ENCODE data around the gene OTUB1.

OTUB1 gene

GRCh38 chr11:64031001-64031400 is 44.8 kb downstream of the OTUB1 start:
- Histone ChIP-seq H3K4me2 (ENCODE audit: low read length) (no peak overlapping the region), H3K27ac (no peak overlapping the region), H2AFZ (no peak overlapping the region), H3K4me3 (ENCODE audit: low read depth, low read length) (no peak overlapping the region), H3K79me2 (no peaks in the 10 kb centered on the region), H3K4me1 (no peaks in the 10 kb centered on the region), H3K36me3 (ENCODE audit: control insufficient read depth, insufficient read depth, low read length) (no peaks in the 10 kb centered on the region), H3K9ac (no peak overlapping the region), H3K27me3 (ENCODE audit: control insufficient read depth, insufficient read depth, low read length) (no peaks in the 10 kb centered on the region), H3K9me3 (ENCODE audit: control insufficient read depth, low read length) (no peaks in the 10 kb centered on the region)
- TF ChIP-seq, protein P1, sequence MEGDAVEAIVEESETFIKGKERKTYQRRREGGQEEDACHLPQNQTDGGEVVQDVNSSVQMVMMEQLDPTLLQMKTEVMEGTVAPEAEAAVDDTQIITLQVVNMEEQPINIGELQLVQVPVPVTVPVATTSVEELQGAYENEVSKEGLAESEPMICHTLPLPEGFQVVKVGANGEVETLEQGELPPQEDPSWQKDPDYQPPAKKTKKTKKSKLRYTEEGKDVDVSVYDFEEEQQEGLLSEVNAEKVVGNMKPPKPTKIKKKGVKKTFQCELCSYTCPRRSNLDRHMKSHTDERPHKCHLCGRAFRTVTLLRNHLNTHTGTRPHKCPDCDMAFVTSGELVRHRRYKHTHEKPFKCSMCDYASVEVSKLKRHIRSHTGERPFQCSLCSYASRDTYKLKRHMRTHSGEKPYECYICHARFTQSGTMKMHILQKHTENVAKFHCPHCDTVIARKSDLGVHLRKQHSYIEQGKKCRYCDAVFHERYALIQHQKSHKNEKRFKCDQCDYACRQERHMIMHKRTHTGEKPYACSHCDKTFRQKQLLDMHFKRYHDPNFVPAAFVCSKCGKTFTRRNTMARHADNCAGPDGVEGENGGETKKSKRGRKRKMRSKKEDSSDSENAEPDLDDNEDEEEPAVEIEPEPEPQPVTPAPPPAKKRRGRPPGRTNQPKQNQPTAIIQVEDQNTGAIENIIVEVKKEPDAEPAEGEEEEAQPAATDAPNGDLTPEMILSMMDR (IDR thresholded peaks at IDR 0.05), result no peak

DNA sequence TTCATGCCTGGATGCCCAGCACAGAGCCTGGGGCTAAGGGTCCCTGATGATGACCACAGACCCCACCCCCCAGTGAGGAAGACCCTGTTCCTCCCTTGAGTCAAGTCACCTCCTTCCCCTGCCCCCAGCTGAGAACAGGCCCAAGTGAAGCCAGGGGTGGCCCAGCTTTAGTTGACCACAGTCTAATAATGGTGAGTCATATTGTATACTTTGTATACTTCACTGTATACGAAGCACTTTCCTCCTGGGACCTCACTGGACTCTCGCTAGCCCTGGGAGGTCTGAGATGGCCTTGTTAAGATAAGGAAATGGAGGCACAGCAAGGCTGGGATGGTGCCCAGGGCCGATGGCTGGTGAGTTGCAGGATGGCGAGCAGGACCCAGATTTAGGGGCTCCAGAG is 45.8 kb downstream of the OTUB1 start:
- H3K9ac ChIP-seq, result no peak overlapping the region
- H2AFZ ChIP-seq, result no peak overlapping the region
- no peaks in the 10 kb centered on the region for H3K36me3 ChIP-seq (ENCODE audit: control insufficient read depth, insufficient read depth, low read length)
- no peaks in the 10 kb centered on the region for H3K4me1 ChIP-seq
- TF ChIP-seq, protein P1 (IDR thresholded peaks at IDR 0.05), result no peak
- H3K79me2 ChIP-seq, result no peaks in the 10 kb centered on the region
- H3K9me3 ChIP-seq (ENCODE audit: control insufficient read depth, low read length), result no peaks in the 10 kb centered on the region
- no peak overlapping the region for H3K4me3 ChIP-seq (ENCODE audit: low read depth, low read length)
- H3K4me2 ChIP-seq (ENCODE audit: low read length), result no peak overlapping the region
- no peak overlapping the region for H3K27ac ChIP-seq
- no peaks in the 10 kb centered on the region for H3K27me3 ChIP-seq (ENCODE audit: control insufficient read depth, insufficient read depth, low read length)

DNA sequence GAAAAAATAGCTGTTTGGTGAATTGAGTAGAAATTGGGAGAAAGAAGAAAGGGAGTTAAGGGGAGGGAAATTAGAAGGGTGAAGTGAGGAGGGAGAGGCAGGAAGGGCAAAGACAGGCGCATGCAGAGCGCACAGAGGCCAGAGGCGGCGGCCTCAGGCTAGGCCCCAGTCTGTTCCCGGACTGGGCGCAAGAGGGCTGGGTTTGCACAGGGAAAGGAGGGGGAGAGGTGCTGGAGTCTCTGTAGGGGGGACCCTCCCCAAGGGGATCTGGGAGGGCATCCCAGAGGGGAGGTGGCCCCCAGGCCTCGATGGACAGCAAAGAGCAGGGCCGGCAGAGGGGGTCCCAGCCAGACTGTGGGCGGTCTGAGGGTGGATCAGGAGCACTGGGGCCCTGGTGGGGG is 48.2 kb downstream of the OTUB1 start:
- Histone ChIP-seq H3K4me1 (no peaks in the 10 kb centered on the region), H3K36me3 (ENCODE audit: control insufficient read depth, insufficient read depth, low read length) (no peaks in the 10 kb centered on the region), H3K27me3 (ENCODE audit: control insufficient read depth, insufficient read depth, low read length) (no peaks in the 10 kb centered on the region), H3K9ac (no peak overlapping the region), H3K79me2 (no peaks in the 10 kb centered on the region), H3K27ac (no peak overlapping the region), H2AFZ (no peak overlapping the region), H3K9me3 (ENCODE audit: control insufficient read depth, low read length) (no peaks in the 10 kb centered on the region), H3K4me2 (ENCODE audit: low read length) (no peak overlapping the region), H3K4me3 (ENCODE audit: low read depth, low read length) (no peak overlapping the region)
- TF ChIP-seq, protein P1 (IDR thresholded peaks at IDR 0.05), result no peak

DNA sequence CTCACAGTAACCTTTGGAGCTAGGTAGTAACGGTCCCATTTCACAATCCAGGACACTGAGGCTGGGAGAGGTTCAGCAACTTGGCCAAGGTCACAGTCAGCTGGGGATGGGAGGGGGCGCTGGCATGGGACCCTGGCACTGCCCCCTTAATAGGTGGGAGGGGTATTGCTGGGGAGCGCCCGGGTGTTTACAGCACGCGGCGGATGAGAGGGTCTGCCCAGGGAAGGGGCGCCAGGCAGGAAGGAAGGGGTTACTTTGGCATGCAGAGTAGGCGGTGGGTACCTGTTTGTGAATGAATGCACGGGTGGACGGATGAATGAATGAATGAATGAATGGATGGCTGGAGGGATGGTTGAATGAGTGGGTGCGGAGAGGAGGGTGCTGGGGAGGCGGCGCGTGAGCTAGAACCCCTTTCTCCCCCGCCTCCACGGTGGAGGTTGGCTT is 48.9 kb downstream of the OTUB1 start:
- Histone ChIP-seq H3K4me1 (no peaks in the 10 kb centered on the region), H2AFZ (no peak overlapping the region), H3K9ac (no peak overlapping the region), H3K4me3 (ENCODE audit: low read depth, low read length) (no peak overlapping the region), H3K9me3 (ENCODE audit: control insufficient read depth, low read length) (no peaks in the 10 kb centered on the region), H3K36me3 (ENCODE audit: control insufficient read depth, insufficient read depth, low read length) (no peaks in the 10 kb centered on the region), H3K4me2 (ENCODE audit: low read length) (no peak overlapping the region), H3K79me2 (no peaks in the 10 kb centered on the region), H3K27me3 (ENCODE audit: control insufficient read depth, insufficient read depth, low read length) (no peaks in the 10 kb centered on the region), H3K27ac (no peak overlapping the region)
- TF ChIP-seq, protein P1 (IDR thresholded peaks at IDR 0.05), result no peak

GRCh38 chr11:64035576-64035975 is 49.3 kb downstream of the OTUB1 start, which contains the start of gene FLRT1:
Gene FLRT1, plus strand, starts transcription at chr11:64035931. Its CDS starts 80,337 bp downstream, at chr11:64116268.
- H3K4me3 ChIP-seq (ENCODE audit: low read depth, low read length), result no peak within 1 kb of the TSS
- peak within 1 kb of the TSS; percentile 68 for H3K4me2 ChIP-seq (ENCODE audit: low read length)
- TF ChIP-seq, protein P1 (IDR thresholded peaks at IDR 0.05), result no peak
- no peak within 1 kb of the TSS for H3K9ac ChIP-seq
- H3K9me3 ChIP-seq (ENCODE audit: control insufficient read depth, low read length), result no peaks in the 10 kb centered on the region
- H3K36me3 ChIP-seq (ENCODE audit: control insufficient read depth, insufficient read depth, low read length), result no peaks in the 10 kb centered on the region
- no peaks in the 10 kb centered on the region for H3K4me1 ChIP-seq
- no peak within 1 kb of the TSS for H3K27ac ChIP-seq
- no peak within 1 kb of the TSS for H2AFZ ChIP-seq
- H3K27me3 ChIP-seq (ENCODE audit: control insufficient read depth, insufficient read depth, low read length), result no peaks in the 10 kb centered on the region
- no peaks in the 10 kb centered on the region for H3K79me2 ChIP-seq
